SK-N-MC (cell line): ENCODE measurements around the gene SERINC2.

Experiments
- EZH2 ChIP-seq: fragments of 200-600 bp; sonication (generic); IDR thresholded peaks from one replicate; pipeline ENCODE4 v1.6.1; 2017; ENCODE audit warnings: antibody characterized with exemption
- FOXP2 ChIP-seq: optimal IDR thresholded peaks from 2 replicates; pipeline ENCODE3; 2011; ENCODE audit warnings: mild to moderate bottlenecking, moderate library complexity; ENCODE audit not compliant: insufficient read depth; ENCODE audit errors: extremely low read length, control extremely low read depth

DNA sequence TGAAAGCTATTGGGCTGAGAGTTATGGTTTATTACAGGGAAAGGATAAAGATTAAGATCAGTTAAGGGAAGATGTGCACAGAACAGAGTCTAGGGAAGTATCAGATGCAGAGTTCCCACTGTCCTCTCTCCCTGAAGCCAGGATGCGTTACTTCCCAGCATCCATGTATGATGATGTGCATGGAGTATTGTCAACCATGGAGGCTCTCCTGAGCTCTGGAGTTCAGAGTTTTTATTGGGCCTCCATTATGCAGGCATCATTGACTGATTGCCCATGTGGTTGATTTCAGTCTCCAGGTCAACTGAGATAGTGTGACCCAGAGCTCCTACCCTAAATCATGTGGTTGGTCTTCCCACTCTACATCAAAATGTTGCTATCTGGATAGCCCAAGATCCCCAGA is 30.7 kb downstream of the SERINC2 start:
- TF ChIP-seq EZH2 (no peak), FOXP2 (no peak)
